HG03039 (cell line): ENCODE results near the gene CKAP2L.

Source experiments
- ATAC-seq: cut with Tn5 transposase; IDR thresholded peaks from one replicate; pipeline ENCODE4 v1.9.1; 2021; ENCODE audit warnings: mild to moderate bottlenecking, moderate library complexity; ENCODE audit not compliant: unreplicated experiment

Gene CKAP2L

GRCh38 chr2:112762276-112762675 is 2.1 kb downstream of the CKAP2L start:
- ATAC-seq, result no peak

- no peak for ATAC-seq
Observed at GRCh38 chr2:112760149-112760548, 4.3 kb downstream of the CKAP2L start.

- ATAC-seq, result no peak
Observed at GRCh38 chr2:112758711-112759110, 5.7 kb downstream of the CKAP2L start.

GRCh38 chr2:112757265-112757664 is 7.1 kb downstream of the CKAP2L start:
- no peak for ATAC-seq

DNA sequence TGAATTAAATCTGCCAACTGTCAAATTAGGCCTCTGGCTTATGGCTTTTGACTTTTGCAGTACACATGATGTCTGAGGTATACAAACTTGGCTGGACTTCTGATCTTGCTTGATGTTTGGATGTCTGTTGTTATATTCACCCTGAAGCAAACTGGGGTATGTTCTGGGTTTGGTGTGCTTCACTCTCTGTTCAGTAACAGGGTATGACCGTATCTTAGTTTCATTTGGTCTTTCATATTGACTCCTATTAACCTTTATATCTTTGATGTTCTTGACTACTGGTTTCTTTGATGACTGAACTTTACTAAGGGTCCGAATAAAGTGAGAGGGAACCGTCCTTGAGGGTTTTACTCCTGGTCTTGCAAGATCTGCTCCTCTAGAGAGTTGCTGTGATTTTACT is 8.2 kb downstream of the CKAP2L start:
- ATAC-seq, result no peak

DNA sequence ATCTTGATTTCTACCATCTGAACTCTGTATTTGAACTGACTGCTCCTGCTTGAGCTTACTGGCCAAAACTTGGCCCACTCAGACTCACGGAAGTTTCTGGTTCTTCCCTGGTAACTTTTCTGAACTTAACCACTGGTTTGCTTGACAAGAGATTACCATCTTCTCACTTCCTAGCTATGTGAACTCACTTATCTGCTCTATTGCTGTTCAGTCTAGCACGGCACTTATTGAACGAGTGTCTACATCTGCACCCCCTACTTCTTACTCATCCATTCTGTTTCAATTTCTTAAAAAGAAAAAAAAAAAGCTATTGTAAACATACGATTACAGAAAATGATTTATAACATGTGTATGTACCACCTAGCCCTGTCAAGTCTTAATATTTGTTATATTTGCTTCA is 9.0 kb downstream of the CKAP2L start:
- no peak for ATAC-seq

DNA sequence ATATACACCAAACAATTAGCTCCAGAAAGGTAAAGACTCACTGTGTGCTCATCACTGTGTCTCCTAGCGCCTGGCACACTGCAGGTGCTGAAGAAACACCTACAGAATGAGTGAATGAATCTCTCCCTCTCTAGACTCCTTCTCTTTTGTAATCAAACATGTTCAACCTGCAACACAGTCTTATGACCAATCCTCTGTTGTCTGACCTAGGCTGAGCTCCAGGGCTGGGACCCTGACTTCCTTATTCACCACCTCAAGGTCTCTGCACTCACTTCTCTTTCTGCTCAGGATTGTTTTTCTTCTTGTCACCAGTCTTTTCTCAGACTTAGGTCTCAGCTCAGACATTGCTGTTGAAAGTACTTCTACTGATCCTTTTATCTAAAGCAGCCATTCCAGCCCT is 9.8 kb downstream of the CKAP2L start:
- ATAC-seq, result no peak

GRCh38 chr2:112752667-112753066 is 11.7 kb downstream of the CKAP2L start:
- ATAC-seq, result no peak

DNA sequence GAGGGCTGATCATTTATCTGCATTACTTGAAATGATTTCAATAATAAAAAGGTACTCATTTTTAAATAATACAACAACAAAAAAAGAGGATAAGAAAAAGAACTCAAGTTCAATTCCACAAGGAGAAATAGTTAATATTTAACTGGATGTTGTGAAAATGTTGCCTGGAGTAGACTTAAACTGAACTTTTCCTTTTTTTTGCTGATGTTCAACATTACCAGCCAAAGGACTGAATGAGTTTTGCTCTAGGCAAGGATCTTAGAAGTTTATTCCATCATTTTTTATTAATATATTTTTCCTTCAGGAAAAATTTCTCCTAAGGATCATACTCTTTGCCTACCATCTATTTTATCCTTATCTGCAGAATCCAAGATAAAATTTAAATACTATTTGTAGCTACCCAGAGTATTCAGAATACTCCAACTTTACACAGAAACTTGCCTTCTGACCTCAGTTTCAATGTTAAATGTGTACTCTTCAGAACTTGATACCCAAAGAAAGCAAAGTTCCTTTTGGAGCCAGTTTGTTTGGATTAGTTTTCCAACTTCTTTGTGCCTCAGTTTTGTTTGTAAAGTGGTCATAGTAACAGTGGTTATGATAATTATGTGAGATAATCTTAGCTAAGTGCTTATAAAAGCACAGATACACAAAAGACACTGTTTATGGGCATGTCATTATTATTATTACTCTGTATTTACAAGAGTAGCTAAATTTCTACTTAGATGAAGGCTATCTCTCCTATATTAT is 12.8 kb downstream of the CKAP2L start:
- no peak for ATAC-seq

- no peak for ATAC-seq
Observed at GRCh38 chr2:112750560-112750843, 13.9 kb downstream of the CKAP2L start.

DNA sequence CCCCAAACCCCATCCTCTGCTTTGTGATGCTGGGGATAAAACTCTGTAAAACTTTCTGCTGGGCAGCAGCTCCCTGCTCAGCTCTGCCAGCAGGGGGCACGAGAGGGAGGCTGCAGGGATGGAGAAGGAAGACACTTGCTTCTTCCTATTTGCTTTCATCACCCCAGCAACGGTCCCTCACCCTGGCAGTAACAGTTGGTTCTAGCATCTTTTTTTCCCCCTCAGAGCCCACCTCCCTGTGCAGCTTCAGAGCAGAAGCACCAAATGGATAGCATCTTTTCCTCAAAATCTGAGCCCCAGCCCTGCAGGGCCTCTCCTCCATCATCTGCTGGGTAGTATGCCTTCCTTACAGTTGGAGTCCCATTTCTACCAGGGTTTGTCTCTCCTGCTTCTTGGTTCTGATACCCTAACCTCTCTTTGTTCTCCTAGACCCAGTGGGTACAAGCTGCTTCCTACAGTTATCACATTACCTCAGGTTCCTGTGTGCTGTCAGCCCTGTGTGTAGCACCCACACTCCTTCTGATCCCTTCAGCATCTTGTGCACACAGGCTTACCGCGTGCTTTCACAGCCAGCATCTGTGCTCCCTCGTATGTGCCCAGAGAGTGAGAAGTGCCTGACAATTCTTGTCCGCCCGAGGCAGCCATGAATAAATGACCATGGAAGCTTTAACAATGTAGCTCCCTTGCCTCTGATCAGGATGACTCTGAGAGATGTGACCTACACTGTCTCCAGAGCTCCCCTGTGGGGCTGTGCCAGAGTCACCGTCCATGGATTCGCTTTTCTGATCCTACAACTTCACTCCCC is 14.5 kb downstream of the CKAP2L start:
- peak; percentile 61 for ATAC-seq

GRCh38 chr2:112740527-112740926 is 23.9 kb downstream of the CKAP2L start:
- no peak for ATAC-seq

DNA sequence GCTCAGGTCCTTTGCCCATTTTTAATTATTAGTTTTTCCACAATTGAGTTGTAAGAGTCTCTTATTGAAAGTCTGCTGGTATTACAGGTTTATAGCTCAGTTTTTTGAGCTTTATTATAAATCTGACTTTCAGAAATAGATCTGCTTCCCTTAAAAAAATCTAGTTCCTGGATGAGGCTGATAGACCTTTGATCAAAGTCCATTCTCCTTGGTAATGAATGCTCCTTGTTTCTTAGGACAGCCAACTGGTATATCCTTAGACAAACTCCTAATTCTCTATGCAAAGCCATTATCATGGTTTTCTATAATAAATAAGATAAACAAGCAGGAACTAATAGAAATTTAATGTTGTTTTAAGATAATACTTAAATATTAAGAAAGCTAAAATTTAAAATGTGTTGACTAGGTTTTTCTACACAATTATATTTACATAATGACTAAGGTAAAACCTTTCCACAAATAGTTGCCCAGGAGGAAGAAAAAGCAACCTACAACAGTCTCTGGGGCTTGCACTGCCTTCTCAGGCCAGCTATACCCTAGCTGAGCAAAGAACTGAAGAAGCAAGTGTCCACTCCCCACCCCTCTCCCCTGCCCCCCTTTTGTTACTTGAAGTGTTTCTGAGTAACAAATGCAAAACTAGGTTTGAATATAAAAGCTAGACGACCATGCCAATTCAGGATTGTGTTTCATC is 26.7 kb downstream of the CKAP2L start:
- ATAC-seq, result no peak

- ATAC-seq, result no peak
Observed at GRCh38 chr2:112733871-112734270, 30.5 kb downstream of the CKAP2L start.

- ATAC-seq, result no peak
Observed at GRCh38 chr2:112733456-112733855, 31.0 kb downstream of the CKAP2L start.

GRCh38 chr2:112731479-112731878 is 32.9 kb downstream of the CKAP2L start:
- no peak for ATAC-seq

DNA sequence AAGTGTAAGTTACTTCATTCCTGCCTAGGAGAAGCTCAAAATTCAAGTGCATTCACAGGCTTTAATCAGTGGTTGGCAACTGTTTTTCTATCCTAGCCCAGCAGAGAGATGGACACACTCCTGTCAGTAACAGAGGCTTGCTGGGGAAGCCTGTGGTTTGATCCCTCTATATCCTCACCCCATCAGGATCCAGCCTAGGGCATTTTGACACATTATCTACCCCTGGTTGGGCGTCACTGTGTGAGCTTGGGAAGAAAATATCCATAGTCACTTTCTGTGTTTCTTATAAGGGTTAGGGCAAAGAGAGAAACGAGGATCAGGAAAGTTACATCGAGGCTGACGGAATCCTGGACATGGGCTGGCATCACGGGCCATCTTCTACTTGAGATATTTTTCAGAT is 33.6 kb downstream of the CKAP2L start:
- no peak for ATAC-seq

DNA sequence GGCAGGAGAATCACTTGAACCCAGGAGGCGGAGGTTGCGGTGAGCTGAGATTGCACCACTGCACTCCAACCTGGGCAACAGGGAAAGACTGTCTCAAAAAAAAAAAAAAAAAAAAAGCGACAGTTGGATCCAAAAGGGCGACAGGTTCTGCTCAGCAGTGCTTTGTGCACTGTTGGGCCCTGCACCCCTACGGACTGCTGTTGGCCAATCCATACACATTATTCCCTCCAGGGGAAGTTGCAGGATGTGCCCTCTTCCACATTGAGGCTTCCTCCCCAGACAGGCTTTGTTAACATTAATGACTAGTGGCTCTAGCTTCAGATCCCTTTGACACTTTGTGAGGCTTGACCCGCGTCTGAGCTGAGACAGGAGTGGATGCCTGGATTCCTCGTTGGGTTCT is 34.2 kb downstream of the CKAP2L start:
- ATAC-seq, result no peak

DNA sequence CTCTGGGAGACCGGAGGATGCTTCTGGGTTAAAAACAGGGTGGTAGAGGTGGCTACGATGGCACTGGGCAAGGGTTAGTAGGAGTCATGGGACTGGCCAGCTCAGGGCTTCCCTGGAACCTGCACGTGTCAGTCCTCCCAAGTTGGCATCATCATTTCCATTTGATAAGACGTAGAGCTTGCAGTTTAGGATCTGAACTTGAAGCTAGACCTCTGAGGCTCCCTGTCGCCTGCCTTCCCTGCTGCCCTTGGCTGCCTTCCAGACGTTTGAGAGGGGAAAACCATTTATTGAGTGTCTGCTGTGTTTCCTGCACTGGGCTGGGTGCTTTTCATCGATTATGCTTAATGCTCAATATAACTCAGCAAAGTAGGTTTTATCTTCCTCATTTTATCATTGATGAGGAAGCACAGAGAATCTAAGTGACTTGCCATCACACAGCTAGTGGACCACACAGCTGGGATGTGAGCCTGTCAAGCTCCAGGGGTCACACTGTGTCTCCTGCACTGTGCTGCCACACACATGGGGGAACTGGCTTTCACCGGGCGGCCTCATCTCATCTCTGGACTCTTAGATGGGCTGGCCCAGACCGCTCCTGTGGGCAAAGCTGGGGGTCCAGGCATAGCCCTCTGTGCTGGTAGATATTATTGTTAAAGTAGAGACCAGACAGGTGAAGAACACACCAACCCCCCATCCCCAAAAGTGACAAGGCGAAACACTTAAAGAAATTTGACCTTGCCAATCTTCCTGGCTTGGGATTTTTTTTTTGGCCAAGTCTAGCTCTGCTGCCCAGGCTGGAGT is 35.8 kb downstream of the CKAP2L start:
- no peak for ATAC-seq

DNA sequence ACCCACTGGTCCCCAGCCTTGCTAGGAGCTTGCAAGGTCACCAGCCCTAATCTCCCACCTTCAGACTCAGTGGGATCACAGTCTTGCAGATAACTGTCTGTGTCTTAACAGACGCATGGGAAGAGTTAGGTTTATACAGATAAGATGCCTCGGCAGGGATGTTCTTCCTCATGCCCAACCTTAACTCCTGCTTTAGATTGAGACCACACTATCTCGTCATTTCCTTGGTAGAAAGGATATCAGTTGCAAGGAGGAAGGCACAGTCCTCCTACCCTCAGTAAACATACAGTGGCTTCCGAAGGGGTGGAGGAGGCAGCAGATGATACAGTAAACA is 36.4 kb downstream of the CKAP2L start:
- no peak for ATAC-seq

DNA sequence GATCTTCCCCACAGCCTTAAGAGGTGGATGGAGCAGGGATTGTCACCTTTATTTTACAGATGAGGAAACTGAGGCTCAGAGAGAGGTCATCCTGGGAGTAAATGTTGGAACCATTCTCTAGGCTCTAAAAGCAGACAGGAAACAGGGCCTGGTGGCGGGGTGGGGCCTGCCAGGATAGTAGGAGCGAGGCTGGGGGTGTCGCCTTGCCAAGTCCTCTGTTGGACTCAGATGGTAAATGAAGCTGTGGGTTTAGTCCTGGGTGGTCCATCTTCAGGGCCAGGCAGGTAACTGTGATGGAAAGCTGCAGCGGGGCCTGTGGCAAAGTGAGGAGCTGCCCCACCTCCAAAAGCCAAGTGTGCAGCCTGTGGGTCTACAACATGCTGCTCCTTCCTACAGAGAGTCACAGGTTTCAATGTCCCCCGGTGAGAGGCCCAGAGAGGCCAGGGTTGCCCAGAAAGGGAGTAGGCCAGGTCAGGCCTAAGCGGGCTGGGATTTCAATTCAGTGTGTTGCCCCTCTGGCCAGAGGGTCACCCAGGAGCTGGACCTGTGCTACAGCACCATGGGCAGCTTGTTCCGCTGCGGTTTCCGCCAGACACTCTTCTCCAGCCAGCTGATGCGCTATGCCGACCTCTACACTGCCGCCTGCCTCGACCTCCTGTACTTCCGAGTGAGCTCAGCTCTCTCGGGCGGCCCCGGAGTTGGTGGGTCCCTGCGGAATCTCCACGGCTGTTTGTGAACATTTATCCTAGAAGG is 37.0 kb downstream of the CKAP2L start:
- no peak for ATAC-seq
